H9 (cell line): ENCODE data around the gene HYAL1. TPM values are rescaled to one million over a fixed set of nuclear protein-coding genes. Genes with fewer than 3 reads are reported as not detected.

Source experiments
- DNase-seq: peaks from one replicate; pipeline ENCODE4 v3.0.0-alpha.2; 2017
- H2AFZ ChIP-seq: one replicate; pipeline ENCODE4 v1.6.1; 2013; ENCODE audit warnings: mild to moderate bottlenecking, low read length, control low read depth, moderate library complexity
- H2AK5ac ChIP-seq: 2 replicates; pipeline ENCODE4 v1.6.1; 2013; ENCODE audit warnings: low read length, control low read depth, mixed read lengths; ENCODE audit not compliant: insufficient read length
- H2BK120ac ChIP-seq: one replicate; pipeline ENCODE4 v1.6.1; 2013; ENCODE audit warnings: low read depth, mild to moderate bottlenecking, low read length, control low read depth, inconsistent platforms; ENCODE audit not compliant: poor library complexity, severe bottlenecking
- H2BK12ac ChIP-seq: 2 replicates; pipeline ENCODE4 v1.6.1; 2013; ENCODE audit warnings: low read length, control low read depth, mixed read lengths, low read depth; ENCODE audit not compliant: insufficient read length
- H2BK15ac ChIP-seq: 2 replicates; pipeline ENCODE4 v1.6.1; 2013; ENCODE audit warnings: low read depth, low read length, control low read depth
- H2BK20ac ChIP-seq: one replicate; pipeline ENCODE4 v1.6.1; 2013; ENCODE audit warnings: low read depth, mild to moderate bottlenecking, low read length, control low read depth, inconsistent platforms; ENCODE audit not compliant: poor library complexity, severe bottlenecking
- H2BK5ac ChIP-seq: 2 replicates; pipeline ENCODE4 v1.6.1; 2013; ENCODE audit warnings: low read length, control low read depth, mixed read lengths; ENCODE audit not compliant: insufficient read length
- H3K14ac ChIP-seq: 2 replicates; pipeline ENCODE4 v1.6.1; 2013; ENCODE audit warnings: low read length, control low read depth; ENCODE audit not compliant: insufficient read depth
- H3K18ac ChIP-seq: 2 replicates; pipeline ENCODE4 v1.6.1; 2013; ENCODE audit warnings: low read depth, mild to moderate bottlenecking, mixed read lengths, low read length, control low read depth; ENCODE audit not compliant: insufficient read length
- H3K23ac ChIP-seq: 2 replicates; pipeline ENCODE4 v1.6.1; 2013; ENCODE audit warnings: low read length, control low read depth, mixed read lengths, low read depth; ENCODE audit not compliant: insufficient read length
- H3K23me2 ChIP-seq: 2 replicates; pipeline ENCODE4 v1.6.1; 2013; ENCODE audit warnings: low read depth, mild to moderate bottlenecking, mixed read lengths, low read length, control low read depth; ENCODE audit not compliant: insufficient read length, poor library complexity, severe bottlenecking
- H3K27ac ChIP-seq: 2 replicates; pipeline ENCODE4 v1.5.1; 2013; ENCODE audit warnings: low read length, control low read depth, mixed read lengths, low read depth; ENCODE audit not compliant: insufficient read length
- H3K27me3 ChIP-seq: 2 replicates; pipeline ENCODE4 v1.6.1; 2013; ENCODE audit warnings: low read length, control low read depth, inconsistent platforms; ENCODE audit not compliant: insufficient read depth
- H3K4ac ChIP-seq: 2 replicates; pipeline ENCODE4 v1.6.1; 2013; ENCODE audit warnings: low read depth, mild to moderate bottlenecking, control low read depth, inconsistent platforms, low read length, moderate library complexity
- H3K4me1 ChIP-seq: 2 replicates; pipeline ENCODE4 v1.6.1; 2013; ENCODE audit warnings: low read length, control low read depth, inconsistent platforms; ENCODE audit not compliant: insufficient read depth
- H3K4me2 ChIP-seq: 2 replicates; pipeline ENCODE4 v1.6.1; 2013; ENCODE audit warnings: low read length, control low read depth, mixed read lengths; ENCODE audit not compliant: insufficient read length, insufficient read depth
- H3K56ac ChIP-seq: 2 replicates; pipeline ENCODE4 v1.6.1; 2013; ENCODE audit warnings: low read depth, mild to moderate bottlenecking, mixed read lengths, low read length, control low read depth; ENCODE audit not compliant: insufficient read length
- H3K79me1 ChIP-seq: 2 replicates; pipeline ENCODE4 v1.6.1; 2013; ENCODE audit warnings: low read depth, mild to moderate bottlenecking, moderate library complexity, low read length, control low read depth, inconsistent platforms; ENCODE audit not compliant: insufficient read depth, poor library complexity, severe bottlenecking
- H3K79me2 ChIP-seq: 2 replicates; pipeline ENCODE4 v1.6.1; 2013; ENCODE audit warnings: low read length, control low read depth, inconsistent platforms; ENCODE audit not compliant: insufficient read depth
- H3K9ac ChIP-seq: 2 replicates; pipeline ENCODE4 v1.6.1; 2013; ENCODE audit warnings: low read length, control low read depth, mixed read lengths; ENCODE audit not compliant: insufficient read length; ENCODE audit errors: extremely low read depth
- H3K9me3 ChIP-seq: one replicate; pipeline ENCODE4 v1.6.1; 2013; ENCODE audit warnings: low read depth, low read length, inconsistent platforms; ENCODE audit not compliant: control insufficient read depth
- H3T11ph ChIP-seq: one replicate; pipeline ENCODE4 v1.6.1; 2013; ENCODE audit warnings: mild to moderate bottlenecking, low read length, control low read depth, inconsistent platforms
- H4K20me1 ChIP-seq: one replicate; pipeline ENCODE4 v1.6.1; 2013; ENCODE audit not compliant: control insufficient read depth, insufficient read length, insufficient read depth
- H4K5ac ChIP-seq: 2 replicates; pipeline ENCODE4 v1.6.1; 2013; ENCODE audit warnings: low read depth, mild to moderate bottlenecking, mixed read lengths, low read length, control low read depth; ENCODE audit not compliant: insufficient read length
- H4K8ac ChIP-seq: replicated peaks from 2 replicates; pipeline ENCODE4 v1.6.1; 2013; ENCODE audit warnings: low read length, control low read depth, mixed read lengths, low read depth; ENCODE audit not compliant: insufficient read length
- H4K91ac ChIP-seq: 2 replicates; pipeline ENCODE4 v1.6.1; 2013; ENCODE audit warnings: low read depth, mild to moderate bottlenecking, moderate library complexity, mixed read lengths, low read length, control low read depth; ENCODE audit not compliant: insufficient read length
- H3K27ac Mint-ChIP-seq, 3 experiments: 2 replicates in 2 of 3; 3 replicates in 1 of 3; pipeline ENCODE4 v1.8.0; 2020 to 2021; ENCODE audit warnings: mixed read lengths in 3 of 3, mild to moderate bottlenecking in 1 of 3, moderate library complexity in 1 of 3
- H3K27me3 Mint-ChIP-seq: 2 replicates; pipeline ENCODE4 v1.8.0; 2021; ENCODE audit warnings: low read depth, mild to moderate bottlenecking, moderate library complexity, mixed read lengths
- H3K36me3 Mint-ChIP-seq, 3 experiments: 2 replicates in 2 of 3; 3 replicates in 1 of 3; pipeline ENCODE4 v1.8.0; 2020 to 2021; ENCODE audit warnings: low read depth in 3 of 3, mixed read lengths in 3 of 3; ENCODE audit not compliant: insufficient read depth in 1 of 3
- H3K4me1 Mint-ChIP-seq, 2 experiments: 2 replicates each; pipeline ENCODE4 v1.8.0; 2020; ENCODE audit warnings: mixed read lengths in 2 of 2
- H3K4me3 Mint-ChIP-seq, 2 experiments: 2 replicates in 1 of 2; 3 replicates in 1 of 2; pipeline ENCODE4 v1.8.0; 2020 to 2021; ENCODE audit warnings: mild to moderate bottlenecking in 2 of 2, mixed read lengths in 2 of 2, moderate library complexity in 1 of 2
- H3K9me3 Mint-ChIP-seq, 2 experiments: 2 replicates in 1 of 2; 3 replicates in 1 of 2; pipeline ENCODE4 v1.8.0; 2020; ENCODE audit warnings: mild to moderate bottlenecking in 2 of 2, mixed read lengths in 2 of 2, moderate library complexity in 1 of 2
- whole genome bisulfite sequencing: extraction: QIAGEN DNeasy Blood & Tissue Kit; methylation state at CpG from one replicate; pipeline ENCODE4 v1.1.7; 2013; ENCODE audit warnings: missing lambda C conversion rate, low lambda C conversion rate, mixed read lengths; ENCODE audit not compliant: insufficient read length; ENCODE audit errors: extremely low coverage; 5-methylcytosine and 5-hydroxymethylcytosine counted together
- total RNA-seq: library from RNA; stranded (reverse); gene quantifications from 2 replicates; pipeline ENCODE4 v1.2.1, GENCODE V29; 2021
- TF ChIP-seq, protein P1 (sequence below): fragments of 200-600 bp; sonication (generic); conservative IDR thresholded peaks from 3 replicates; pipeline ENCODE4 v1.8.0; 2021; ENCODE audit warnings: antibody characterized with exemption, mild to moderate bottlenecking

HYAL1 gene
- total RNA-seq, 1 experiment from 2014 or later: 2.0 TPM

DNA sequence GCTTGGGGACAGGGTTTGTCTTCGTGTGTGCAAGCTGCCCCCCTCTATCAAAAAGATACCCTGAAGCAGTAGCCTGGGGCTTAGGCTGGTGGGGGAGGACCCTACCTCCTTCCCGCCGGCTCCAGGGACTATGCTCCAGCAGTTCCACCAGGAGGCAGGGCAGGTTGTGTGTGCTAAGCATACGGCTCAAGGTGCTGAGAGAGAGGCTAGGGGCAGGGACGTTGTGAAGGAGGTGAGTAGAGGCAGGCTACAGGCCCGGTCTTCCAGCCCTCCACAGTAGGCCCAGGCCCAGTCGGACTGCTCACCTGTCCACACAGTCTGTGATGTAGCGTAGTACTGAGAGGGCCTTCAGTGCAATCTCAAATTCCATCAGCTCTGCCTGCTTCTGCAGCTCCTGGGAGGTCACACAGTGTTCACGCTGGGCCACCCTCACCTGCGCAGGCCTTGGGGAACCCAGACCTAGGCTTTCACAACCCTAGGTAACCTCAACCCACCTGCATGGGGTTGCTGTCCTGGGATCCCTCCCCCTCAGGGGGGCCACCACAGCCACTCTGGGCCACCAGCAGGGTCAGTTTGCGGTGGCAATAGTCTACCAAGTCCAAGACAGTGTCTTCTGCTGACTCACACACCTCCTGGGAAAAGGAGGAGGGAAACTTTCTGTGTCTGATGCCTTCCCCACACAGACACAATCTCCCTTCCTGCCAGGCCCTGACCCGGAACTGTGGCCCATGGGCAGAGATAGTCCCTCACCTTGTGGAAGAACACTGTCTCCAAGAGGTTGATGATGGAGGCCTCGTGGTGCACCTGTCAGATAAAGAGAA is 39.6 kb upstream of the HYAL1 start:
- Histone ChIP-seq H4K8ac (no peak overlapping the region), H4K5ac (no peak overlapping the region), H2BK20ac (no peak overlapping the region), H2BK5ac (no peak overlapping the region), H2BK120ac (no peak overlapping the region), H2BK15ac (no peak overlapping the region), H4K20me1 (no peaks in the 10 kb centered on the region), H2AFZ (no peak overlapping the region), H4K91ac (no peak overlapping the region), H3K79me2 (no peaks in the 10 kb centered on the region), H3K27ac (no peak overlapping the region), H3K9me3 (no peaks in the 10 kb centered on the region), H3T11ph (no peak overlapping the region), H3K56ac (no peak overlapping the region), H3K4ac (no peak overlapping the region), H3K4me2 (no peak overlapping the region), H3K79me1 (no peaks in the 10 kb centered on the region), H3K14ac (no peak overlapping the region), H3K23ac (no peak overlapping the region), H2AK5ac (no peak overlapping the region), H3K9ac (no peak overlapping the region), H3K4me1 (no peaks in the 10 kb centered on the region; the same call in 1 of the 2 replicates), H3K23me2 (peaks cover 15% of the 10 kb centered on the region), H3K18ac (no peak overlapping the region), H2BK12ac (no peak overlapping the region), H3K27me3 (peaks cover 19% of the 10 kb centered on the region; the same call in 1 of the 2 replicates)
- peaks cover 19 to 27% of the 10 kb centered on the region in 2 experiments for H3K4me1 Mint-ChIP-seq
- WGBS: no CpG with 5 or more reads among the region's 13 CpGs
- TF ChIP-seq, protein P1, sequence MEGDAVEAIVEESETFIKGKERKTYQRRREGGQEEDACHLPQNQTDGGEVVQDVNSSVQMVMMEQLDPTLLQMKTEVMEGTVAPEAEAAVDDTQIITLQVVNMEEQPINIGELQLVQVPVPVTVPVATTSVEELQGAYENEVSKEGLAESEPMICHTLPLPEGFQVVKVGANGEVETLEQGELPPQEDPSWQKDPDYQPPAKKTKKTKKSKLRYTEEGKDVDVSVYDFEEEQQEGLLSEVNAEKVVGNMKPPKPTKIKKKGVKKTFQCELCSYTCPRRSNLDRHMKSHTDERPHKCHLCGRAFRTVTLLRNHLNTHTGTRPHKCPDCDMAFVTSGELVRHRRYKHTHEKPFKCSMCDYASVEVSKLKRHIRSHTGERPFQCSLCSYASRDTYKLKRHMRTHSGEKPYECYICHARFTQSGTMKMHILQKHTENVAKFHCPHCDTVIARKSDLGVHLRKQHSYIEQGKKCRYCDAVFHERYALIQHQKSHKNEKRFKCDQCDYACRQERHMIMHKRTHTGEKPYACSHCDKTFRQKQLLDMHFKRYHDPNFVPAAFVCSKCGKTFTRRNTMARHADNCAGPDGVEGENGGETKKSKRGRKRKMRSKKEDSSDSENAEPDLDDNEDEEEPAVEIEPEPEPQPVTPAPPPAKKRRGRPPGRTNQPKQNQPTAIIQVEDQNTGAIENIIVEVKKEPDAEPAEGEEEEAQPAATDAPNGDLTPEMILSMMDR: peak; percentile 54
- peak; percentile 76 for DNase-seq
- no peaks in the 10 kb centered on the region; a peak in 1 of 5 replicates for H3K9me3 Mint-ChIP-seq
- no peak overlapping the region; a peak in 1 of 7 replicates for H3K27ac Mint-ChIP-seq
- peaks cover 78% of the 10 kb centered on the region for H3K27me3 Mint-ChIP-seq
- no peak overlapping the region for H3K4me3 Mint-ChIP-seq
- peaks cover 0 to 7% (median 0%) of the 10 kb centered on the region in 3 experiments; a peak in 5 of 7 replicates for H3K36me3 Mint-ChIP-seq
